Naive thymus-derived CD8-positive, alpha-beta T cell (primary cell): ENCODE data around the gene CCDC121. TPM values are rescaled to one million over a fixed set of nuclear protein-coding genes. Genes with fewer than 3 reads are reported as not detected.

ENCODE experiments used
- polyA plus RNA-seq, 3 donors: library from polyadenylated mRNA; unstranded; fragments of 300-500 nt; fragmentation: Illumina TruSeq; gene quantifications; one replicate each; pipeline ENCODE4 v1.2.3, GENCODE V29; 2021
- total RNA-seq, 8 experiments: library from RNA in 2 of 8; stranded (reverse) in 2 of 8; gene quantifications; one replicate each; pipeline ENCODE4 v1.2.3 and lab custom pipeline; 2021 to 2026

CCDC121 gene
- total and polyA plus RNA-seq, 5 experiments from 2014 or later = 0.38 to 1.8 (median 1.6) TPM

Other genes starting within 250 kb of the CCDC121 start
- gene ZNF513, start 248.3 kb downstream of the CCDC121 start, total RNA-seq = 10 to 100 TPM; 18.6 to 18.8 TPM
- gene ZNF513, start 248.3 kb downstream of the CCDC121 start, polyA plus RNA-seq = 1 to 10 TPM; 2.0 to 6.0 (median 2.5) TPM
- gene PPM1G, start 219.4 kb downstream of the CCDC121 start, total RNA-seq = 10 to 100 TPM; 46.3 to 48.4 TPM
- gene PPM1G, start 219.4 kb downstream of the CCDC121 start, polyA plus RNA-seq = 10 to 100 TPM; 57.1 to 85.2 (median 66.1) TPM
- gene NRBP1, start 200.4 kb downstream of the CCDC121 start, total RNA-seq = 100 to 1,000 TPM; 118 TPM
- 100 to 1,000 TPM in 1 of 3 donors, 10 to 100 TPM in 2; 73.4 to 107 (median 78.8) TPM for gene NRBP1, start 200.4 kb downstream of the CCDC121 start, polyA plus RNA-seq
- gene KRTCAP3, start 186.6 kb downstream of the CCDC121 start, total RNA-seq = 10 to 100 TPM; 20.9 to 23.7 TPM
- gene KRTCAP3, start 186.6 kb downstream of the CCDC121 start, polyA plus RNA-seq = 1 to 10 TPM; 3.1 to 3.9 (median 3.6) TPM
- 10 to 100 TPM; 32.2 to 40.6 TPM for gene IFT172, start 139.3 kb downstream of the CCDC121 start, total RNA-seq
- 1 to 10 TPM; 1.1 to 4.9 (median 3.4) TPM for gene IFT172, start 139.3 kb downstream of the CCDC121 start, polyA plus RNA-seq
- gene FNDC4, start 133.8 kb downstream of the CCDC121 start, total RNA-seq = not detected
- under 1 TPM in 2 of 3 donors, not detected in 1; 0.09 to 0.15 TPM for gene FNDC4, start 133.8 kb downstream of the CCDC121 start, polyA plus RNA-seq
- not detected for gene GCKR, start 132.2 kb downstream of the CCDC121 start, total RNA-seq
- not detected for gene GCKR, start 132.2 kb downstream of the CCDC121 start, polyA plus RNA-seq
- 10 to 100 TPM; 68.1 to 73.5 TPM for gene ZNF512, start 46.0 kb downstream of the CCDC121 start, total RNA-seq
- gene ZNF512, start 46.0 kb downstream of the CCDC121 start, polyA plus RNA-seq = 10 to 100 TPM; 35.3 to 58.9 (median 50.1) TPM
- gene GPN1, start within 50 bp of the CCDC121 start, total RNA-seq = 10 to 100 TPM; 26.4 to 27.1 TPM
- gene GPN1, start within 50 bp of the CCDC121 start, polyA plus RNA-seq = 10 to 100 TPM; 57.1 to 70.4 (median 61.3) TPM
- gene SUPT7L, start 34.6 kb upstream of the CCDC121 start, total RNA-seq = 10 to 100 TPM; 49.7 to 52.0 TPM
- gene SUPT7L, start 34.6 kb upstream of the CCDC121 start, polyA plus RNA-seq = 10 to 100 TPM; 17.0 to 23.3 (median 19.9) TPM
- gene SLC4A1AP, start 34.9 kb upstream of the CCDC121 start, total RNA-seq = 10 to 100 TPM; 27.4 to 28.5 TPM
- 10 to 100 TPM; 25.3 to 28.6 (median 27.6) TPM for gene SLC4A1AP, start 34.9 kb upstream of the CCDC121 start, polyA plus RNA-seq
- gene MRPL33, start 142.7 kb upstream of the CCDC121 start, total RNA-seq = 10 to 100 TPM; 34.4 to 41.2 TPM
- gene MRPL33, start 142.7 kb upstream of the CCDC121 start, polyA plus RNA-seq = 100 to 1,000 TPM; 196 to 245 (median 229) TPM